Thoracic aorta (tissue), 2 donors: Measurements from ENCODE around the gene REV3L. TPM values are rescaled to one million over a fixed set of nuclear protein-coding genes. Genes with fewer than 3 reads are reported as not detected.

Experiments
- ATAC-seq: fragments of 150-250 bp; one replicate; pipeline ENCODE4 v1.8.0; 2017; ENCODE audit warnings: low read depth; ENCODE audit not compliant: insufficient number of reproducible peaks, low FRiP score
- DNase-seq: peaks from one replicate; pipeline ENCODE4 v3.0.0-alpha.2; 2020; ENCODE audit warnings: low spot score
- H3K27ac ChIP-seq, 2 donors: fragments of 200-600 bp; sonication (generic); 1 replicate in 1 of 2; 2 replicates in 1 of 2; pipeline ENCODE4 v1.5.1; 2016; ENCODE audit warnings: mild to moderate bottlenecking in 2 of 2, moderate library complexity in 2 of 2
- H3K27me3 ChIP-seq: fragments of 200-600 bp; sonication (generic); replicated peaks from 2 replicates; pipeline ENCODE4 v1.6.0; 2016; ENCODE audit warnings: mild to moderate bottlenecking; ENCODE audit not compliant: insufficient read depth
- H3K36me3 ChIP-seq: fragments of 200-600 bp; sonication (generic); one replicate; pipeline ENCODE4 v1.5.1; 2016
- H3K4me1 ChIP-seq, 2 donors: fragments of 200-600 bp; sonication (generic); 1 replicate in 1 of 2; 2 replicates in 1 of 2; pipeline versions ENCODE4 v1.5.1 to v1.6.0; 2016; ENCODE audit warnings: low read depth in 2 of 2, mild to moderate bottlenecking in 1 of 2; ENCODE audit not compliant: control insufficient read depth in 1 of 2
- H3K4me3 ChIP-seq: fragments of 200-600 bp; sonication (generic); 2 replicates; pipeline ENCODE4 v1.5.1; 2016; ENCODE audit warnings: mild to moderate bottlenecking
- H3K9me3 ChIP-seq: fragments of 200-600 bp; sonication (generic); 2 replicates; pipeline ENCODE4 v1.5.1; 2016
- total RNA-seq, 2 donors: library from RNA; depleted of rRNA; stranded (reverse); fragments of >200 nt; gene quantifications; one replicate each; pipeline versions ENCODE4 v1.1.0 to v1.2.3, GENCODE V29; 2016
- TF ChIP-seq, protein P1 (sequence below): fragments of 200-600 bp; sonication (generic); IDR thresholded peaks from one replicate; pipeline ENCODE4 v1.5.1; 2019; ENCODE audit warnings: antibody characterized with exemption

Gene REV3L
- total RNA-seq, 2 donors from 2014 or later, result 25.6 to 59.8 TPM

DNA sequence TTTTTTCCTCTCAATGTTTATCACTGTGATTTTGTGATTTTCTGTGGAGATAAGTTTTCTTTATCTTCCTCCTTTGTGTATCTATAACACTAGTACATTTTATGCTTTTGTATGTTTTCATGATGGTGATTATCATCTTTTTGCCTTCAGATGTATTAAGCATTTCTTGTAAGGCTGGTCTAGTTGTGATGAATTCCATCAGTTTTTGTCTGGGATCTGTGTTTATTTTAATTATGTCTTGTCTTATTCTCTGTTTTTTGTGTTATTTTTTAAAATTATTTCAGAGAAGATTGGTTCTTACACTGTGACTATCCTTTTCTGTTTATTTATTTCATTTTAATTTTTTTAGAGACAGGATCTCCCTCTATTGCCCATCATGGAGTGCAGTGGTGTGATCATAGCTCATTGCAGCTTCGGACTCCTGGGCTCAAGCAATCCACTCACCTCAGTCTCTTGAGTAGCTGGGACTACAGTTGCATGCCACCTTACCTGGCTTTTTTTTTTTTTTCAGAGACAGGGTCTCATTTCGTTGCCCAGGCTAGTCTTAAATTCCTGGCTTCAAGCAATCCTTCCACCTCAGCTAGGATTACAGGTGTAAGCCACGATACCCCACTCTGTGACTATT is 208.3 kb downstream of the REV3L start:
- Histone ChIP-seq H3K36me3 (peaks cover 22% of the 10 kb centered on the region), H3K9me3 (peaks cover 19% of the 10 kb centered on the region), H3K4me3 (no peak overlapping the region), H3K27me3 (no peaks in the 10 kb centered on the region), H3K27ac (no peak overlapping the region), H3K4me1 (no peaks in the 10 kb centered on the region)
- ATAC-seq (no peak), DNase-seq (no peak)
- TF ChIP-seq, protein P1, sequence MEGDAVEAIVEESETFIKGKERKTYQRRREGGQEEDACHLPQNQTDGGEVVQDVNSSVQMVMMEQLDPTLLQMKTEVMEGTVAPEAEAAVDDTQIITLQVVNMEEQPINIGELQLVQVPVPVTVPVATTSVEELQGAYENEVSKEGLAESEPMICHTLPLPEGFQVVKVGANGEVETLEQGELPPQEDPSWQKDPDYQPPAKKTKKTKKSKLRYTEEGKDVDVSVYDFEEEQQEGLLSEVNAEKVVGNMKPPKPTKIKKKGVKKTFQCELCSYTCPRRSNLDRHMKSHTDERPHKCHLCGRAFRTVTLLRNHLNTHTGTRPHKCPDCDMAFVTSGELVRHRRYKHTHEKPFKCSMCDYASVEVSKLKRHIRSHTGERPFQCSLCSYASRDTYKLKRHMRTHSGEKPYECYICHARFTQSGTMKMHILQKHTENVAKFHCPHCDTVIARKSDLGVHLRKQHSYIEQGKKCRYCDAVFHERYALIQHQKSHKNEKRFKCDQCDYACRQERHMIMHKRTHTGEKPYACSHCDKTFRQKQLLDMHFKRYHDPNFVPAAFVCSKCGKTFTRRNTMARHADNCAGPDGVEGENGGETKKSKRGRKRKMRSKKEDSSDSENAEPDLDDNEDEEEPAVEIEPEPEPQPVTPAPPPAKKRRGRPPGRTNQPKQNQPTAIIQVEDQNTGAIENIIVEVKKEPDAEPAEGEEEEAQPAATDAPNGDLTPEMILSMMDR, result no peak

DNA sequence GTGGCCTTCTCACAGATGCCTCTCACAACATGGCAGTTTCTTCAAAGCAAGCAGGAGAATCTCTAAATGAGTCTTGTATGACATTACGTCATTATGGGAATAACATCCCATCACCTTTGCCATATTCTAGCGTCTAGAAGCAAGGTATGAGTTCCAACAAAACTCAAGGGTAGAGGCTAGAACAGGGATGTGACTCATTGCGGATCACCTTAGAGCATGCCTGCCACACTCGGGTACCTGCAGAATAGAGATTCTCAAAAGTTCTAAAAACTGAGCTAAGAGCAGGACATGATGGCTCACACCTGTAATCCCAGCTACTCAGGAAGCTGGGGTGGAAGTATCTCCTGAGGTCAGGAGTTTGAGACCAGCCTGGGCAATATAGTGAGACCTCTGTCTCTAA is 212.9 kb downstream of the REV3L start:
- ATAC-seq (no peak), DNase-seq (no peak)
- peaks cover 15% of the 10 kb centered on the region for H3K9me3 ChIP-seq
- no peak overlapping the region for H3K4me3 ChIP-seq
- TF ChIP-seq, protein P1, result no peak
- no peaks in the 10 kb centered on the region for H3K4me1 ChIP-seq
- peaks cover 14% of the 10 kb centered on the region for H3K36me3 ChIP-seq
- no peaks in the 10 kb centered on the region for H3K27me3 ChIP-seq
- H3K27ac ChIP-seq, result no peak overlapping the region

DNA sequence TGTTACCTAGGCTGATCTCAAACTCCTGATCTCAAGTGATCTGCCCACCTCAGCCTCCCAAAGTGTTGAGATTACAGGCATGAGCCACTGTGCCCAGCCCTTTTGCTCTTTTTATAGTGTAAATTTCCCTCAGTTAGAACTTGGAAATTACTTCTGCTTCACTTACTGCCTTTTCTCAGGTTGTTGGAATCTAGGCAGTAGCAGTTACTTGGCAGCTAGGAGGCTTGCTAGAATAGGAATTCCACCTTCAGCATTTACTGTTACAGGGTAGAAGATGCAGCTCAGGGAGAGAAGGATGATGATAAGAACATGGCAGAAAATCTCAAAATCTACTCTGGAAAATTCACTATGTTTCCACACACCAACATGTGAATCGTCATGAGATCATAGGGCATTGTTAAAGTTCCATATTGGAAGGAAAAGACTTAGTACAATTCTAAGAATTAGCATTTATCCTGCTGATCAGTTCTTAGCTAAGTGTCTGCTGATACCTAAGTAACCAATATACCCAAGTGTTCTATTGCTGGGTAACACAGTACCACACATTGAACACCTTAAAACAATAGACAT is 213.5 kb downstream of the REV3L start:
- no peak for ATAC-seq

DNA sequence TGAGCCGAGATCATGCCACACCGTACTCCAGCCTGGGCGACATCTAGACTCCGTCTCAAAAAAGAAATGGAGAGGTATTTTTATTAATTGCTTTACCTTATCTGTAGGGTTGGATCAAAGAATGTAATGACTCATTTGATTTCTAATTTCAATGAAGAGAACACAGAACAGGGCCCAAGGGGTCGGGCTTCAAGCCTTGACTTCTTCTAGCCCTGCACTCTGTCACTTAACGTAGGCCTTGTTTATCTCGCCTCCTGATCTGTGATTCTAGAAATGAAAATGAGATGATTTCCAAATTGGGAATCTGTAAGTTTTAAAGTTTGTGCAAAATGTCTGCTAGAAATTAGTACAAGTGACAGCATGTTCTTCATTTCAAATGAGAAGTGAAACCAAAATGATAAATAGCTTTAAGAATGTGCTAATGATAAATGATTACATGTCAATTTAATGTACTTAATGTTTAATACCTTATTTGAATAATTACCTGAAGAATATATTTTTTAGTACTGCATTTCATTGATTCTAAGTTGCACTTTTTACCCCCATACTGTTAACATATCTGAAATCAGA is 215.2 kb downstream of the REV3L start:
- Histone ChIP-seq H3K27me3 (no peaks in the 10 kb centered on the region), H3K36me3 (peaks cover 8% of the 10 kb centered on the region), H3K9me3 (no peaks in the 10 kb centered on the region), H3K4me3 (no peak overlapping the region), H3K27ac (no peak overlapping the region), H3K4me1 (no peaks in the 10 kb centered on the region)
- no peak for ATAC-seq
- DNase-seq, result no peak
- TF ChIP-seq, protein P1, result no peak

More for the DNA sequence above, 213.5 kb downstream of the REV3L start:
- TF ChIP-seq, protein P1, result no peak
- H3K9me3 ChIP-seq, result peaks cover 9% of the 10 kb centered on the region
- DNase-seq, result no peak
- no peaks in the 10 kb centered on the region for H3K4me1 ChIP-seq
- H3K27ac ChIP-seq, result no peak overlapping the region
- H3K4me3 ChIP-seq, result no peak overlapping the region
- no peaks in the 10 kb centered on the region for H3K27me3 ChIP-seq
- peaks cover 18% of the 10 kb centered on the region for H3K36me3 ChIP-seq

DNA sequence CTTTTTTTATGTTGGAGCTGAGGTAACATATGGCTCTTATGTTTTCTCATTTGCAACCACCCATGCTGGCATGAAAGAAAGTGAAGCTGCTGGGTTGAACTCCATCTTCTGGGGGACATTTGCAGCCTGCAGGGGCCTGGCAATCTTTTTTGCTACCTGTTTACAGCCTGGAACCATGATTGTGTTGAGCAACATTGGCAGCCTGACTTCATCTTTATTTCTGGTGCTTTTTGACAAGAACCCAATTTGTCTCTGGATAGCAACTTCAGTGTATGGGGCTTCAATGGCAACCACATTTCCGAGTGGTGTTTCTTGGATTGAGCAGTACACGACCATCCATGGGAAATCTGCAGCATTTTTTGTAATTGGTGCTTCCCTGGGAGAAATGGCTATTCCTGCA is 216.7 kb downstream of the REV3L start:
- peaks cover 0 to under 1% of the 10 kb centered on the region in 2 donors for H3K4me1 ChIP-seq
- TF ChIP-seq, protein P1, result no peak
- no peaks in the 10 kb centered on the region for H3K9me3 ChIP-seq
- DNase-seq (no peak), ATAC-seq (no peak)
- no peak overlapping the region for H3K27ac ChIP-seq
- H3K4me3 ChIP-seq, result no peak overlapping the region
- H3K36me3 ChIP-seq, result peaks cover 8% of the 10 kb centered on the region
- no peaks in the 10 kb centered on the region for H3K27me3 ChIP-seq
